Hepatocyte (in vitro differentiated cells): ENCODE data around the gene PTPRN2. TPM values are rescaled to one million over a fixed set of nuclear protein-coding genes. Genes with fewer than 3 reads are reported as not detected.

Experiments used
- DNase-seq: peaks from one replicate; pipeline ENCODE4 v3.0.0-alpha.2; 2016; ENCODE audit warnings: low spot score
- H2AFZ ChIP-seq: fragments of 200-600 bp; sonication (generic); 2 replicates; pipeline ENCODE4 v1.6.0; 2016; ENCODE audit warnings: antibody characterized with exemption, mild to moderate bottlenecking
- H3K27ac ChIP-seq: fragments of 200-600 bp; sonication (generic); 2 replicates; pipeline ENCODE4 v1.5.1; 2016; ENCODE audit warnings: mild to moderate bottlenecking
- H3K27me3 ChIP-seq: fragments of 200-600 bp; sonication (generic); 2 replicates; pipeline ENCODE4 v1.6.1; 2016
- H3K36me3 ChIP-seq: fragments of 200-600 bp; sonication (generic); replicated peaks from 2 replicates; pipeline ENCODE4 v1.5.1; 2016; ENCODE audit warnings: low read depth; ENCODE audit not compliant: insufficient read depth
- H3K4me1 ChIP-seq: fragments of 200-600 bp; sonication (generic); 2 replicates; pipeline ENCODE4 v1.5.1; 2016; ENCODE audit warnings: mild to moderate bottlenecking, moderate library complexity; ENCODE audit not compliant: insufficient read depth
- H3K4me2 ChIP-seq: fragments of 200-600 bp; sonication (generic); 2 replicates; pipeline ENCODE4 v1.6.0; 2016
- H3K4me3 ChIP-seq: fragments of 200-600 bp; sonication (generic); 2 replicates; pipeline ENCODE4 v1.5.1; 2016; ENCODE audit warnings: mild to moderate bottlenecking
- H3K79me2 ChIP-seq: fragments of 200-600 bp; sonication (generic); 2 replicates; pipeline ENCODE4 v1.6.0; 2017; ENCODE audit warnings: mild to moderate bottlenecking
- H3K9me2 ChIP-seq: fragments of 200-600 bp; sonication (generic); replicated peaks from 2 replicates; pipeline ENCODE4 v1.6.0; 2017; ENCODE audit warnings: mild to moderate bottlenecking; ENCODE audit not compliant: insufficient read depth
- H3K9me3 ChIP-seq: fragments of 200-600 bp; sonication (generic); 2 replicates; pipeline ENCODE4 v1.5.1; 2016; ENCODE audit warnings: low read depth, mild to moderate bottlenecking
- H4K20me1 ChIP-seq: fragments of 200-600 bp; sonication (generic); 2 replicates; pipeline ENCODE4 v1.6.0; 2016; ENCODE audit warnings: mild to moderate bottlenecking; ENCODE audit not compliant: insufficient read depth, poor library complexity, severe bottlenecking
- CTCF ChIP-seq: fragments of 200-600 bp; sonication (generic); IDR thresholded peaks from 2 replicates; pipeline ENCODE4 v1.5.1; 2016; ENCODE audit warnings: antibody characterized with exemption, mild to moderate bottlenecking; ENCODE audit not compliant: poor library complexity
- EZH2 ChIP-seq: fragments of 200-600 bp; sonication (generic); IDR thresholded peaks from 2 replicates; pipeline ENCODE4 v1.6.1; 2016; ENCODE audit warnings: antibody characterized with exemption, mild to moderate bottlenecking, borderline replicate concordance
- EZH2phosphoT487 ChIP-seq: fragments of 200-600 bp; sonication (generic); IDR thresholded peaks from one replicate; pipeline ENCODE4 v1.6.1; 2018; ENCODE audit warnings: antibody characterized with exemption, mild to moderate bottlenecking, low read depth, moderate library complexity; ENCODE audit not compliant: unreplicated experiment, severe bottlenecking
- WGBS: methylation state at CpG from one replicate; pipeline ENCODE4 v1.1.6; 2016; ENCODE audit warnings: low lambda C conversion rate; ENCODE audit errors: missing lambda C conversion rate; 5-methylcytosine and 5-hydroxymethylcytosine counted together
- polyA plus RNA-seq: library from polyadenylated mRNA; unstranded; fragments of >200 nt; fragmentation: Nextera tagmentation; extraction: Ambion mirVana; gene quantifications from 2 replicates; pipeline ENCODE4 v1.2.1, GENCODE V29; 2016
- total RNA-seq: library from RNA; depleted of rRNA; stranded (reverse); fragments of >200 nt; gene quantifications from 2 replicates; pipeline ENCODE4 v1.2.3, GENCODE V29; 2014

Gene PTPRN2
- total and polyA plus RNA-seq, 2 experiments from 2014 or later, result 2.1 to 3.3 TPM

GRCh38 chr7:158612546-158612945 lies 24.9 kb upstream of the PTPRN2 start:
- H3K9me2 ChIP-seq, result no peaks in the 10 kb centered on the region
- no peak overlapping the region for H3K4me3 ChIP-seq
- WGBS, result 90% methylated on average over 4 of the region's 4 CpGs
- no peak overlapping the region for H3K4me2 ChIP-seq
- H3K27ac ChIP-seq, result no peak overlapping the region
- no peaks in the 10 kb centered on the region for H3K4me1 ChIP-seq
- no peaks in the 10 kb centered on the region for H3K36me3 ChIP-seq
- no peaks in the 10 kb centered on the region for H3K27me3 ChIP-seq
- H2AFZ ChIP-seq, result no peak overlapping the region
- no peaks in the 10 kb centered on the region for H3K79me2 ChIP-seq
- no peak for TF ChIP-seq CTCF
- TF ChIP-seq EZH2, result no peak
- no peak for TF ChIP-seq EZH2phosphoT487
- H4K20me1 ChIP-seq, result no peaks in the 10 kb centered on the region
- no peak for DNase-seq
- H3K9me3 ChIP-seq, result no peaks in the 10 kb centered on the region

DNA sequence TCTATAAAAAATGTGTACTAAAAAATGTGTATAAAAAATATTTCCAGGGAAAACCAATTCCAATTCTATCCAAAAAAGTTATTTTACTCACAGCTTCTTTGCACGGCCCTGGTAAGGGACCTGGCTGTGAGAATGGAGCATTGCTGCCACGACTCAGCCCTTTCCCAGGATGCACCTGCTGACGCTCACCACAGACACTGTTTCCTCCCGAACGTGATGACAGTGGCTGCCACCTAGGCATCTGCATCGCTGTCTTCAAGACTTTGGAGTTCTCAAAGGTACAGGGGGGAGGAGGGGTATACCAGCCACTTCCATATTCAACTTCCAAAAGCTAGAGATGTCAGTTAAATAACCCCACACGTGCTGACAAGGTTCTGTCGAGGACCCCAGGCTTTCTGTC lies 23.9 kb upstream of the PTPRN2 start:
- no peak overlapping the region for H2AFZ ChIP-seq

DNA sequence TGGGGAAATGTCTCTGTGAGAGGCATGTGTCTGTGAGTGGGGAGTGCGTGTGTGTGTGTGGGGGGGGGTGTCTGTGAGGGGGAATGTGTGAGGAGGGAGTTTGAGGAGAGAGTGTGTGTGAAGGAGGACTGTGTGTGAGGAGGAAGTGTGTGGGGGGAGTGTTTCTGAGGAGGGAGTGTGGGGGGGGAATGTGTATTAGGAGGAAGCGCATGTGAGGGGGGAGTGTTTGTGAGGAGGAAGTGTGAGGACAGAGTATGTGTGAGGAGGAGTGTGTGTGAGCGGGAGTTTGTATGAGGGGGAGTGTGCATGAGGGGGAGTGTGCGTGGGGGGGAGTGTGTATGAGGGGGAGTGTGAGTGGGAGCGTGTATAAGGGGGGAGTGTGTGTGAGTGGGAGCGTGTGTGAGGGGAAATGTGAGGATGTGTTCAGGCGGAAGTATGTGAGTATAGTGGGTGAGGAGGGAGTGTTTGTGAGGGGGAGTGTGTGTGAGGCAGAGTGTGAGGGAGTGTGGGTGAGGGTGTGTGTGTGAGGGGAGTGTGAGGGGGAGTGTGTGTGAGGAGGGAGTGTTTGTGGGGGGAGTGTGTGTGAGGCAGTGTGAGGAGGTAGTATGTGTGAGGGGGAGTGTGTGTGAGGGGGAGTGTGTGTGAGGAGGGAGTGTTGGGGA lies 21.8 kb upstream of the PTPRN2 start:
- TF ChIP-seq CTCF (no peak), EZH2 (no peak), EZH2phosphoT487 (no peak)
- no peaks in the 10 kb centered on the region for H3K79me2 ChIP-seq
- no peaks in the 10 kb centered on the region for H4K20me1 ChIP-seq
- H3K4me1 ChIP-seq, result no peaks in the 10 kb centered on the region
- no peaks in the 10 kb centered on the region for H3K9me3 ChIP-seq
- no peak overlapping the region for H3K4me3 ChIP-seq
- no peaks in the 10 kb centered on the region for H3K27me3 ChIP-seq
- H3K4me2 ChIP-seq, result no peak overlapping the region
- H3K9me2 ChIP-seq, result no peaks in the 10 kb centered on the region
- H3K27ac ChIP-seq, result no peak overlapping the region
- H3K36me3 ChIP-seq, result no peaks in the 10 kb centered on the region
- no peak overlapping the region for H2AFZ ChIP-seq
- DNase-seq, result no peak
- WGBS, result 50% methylated on average over 1 of the region's 7 CpGs

More for the DNA sequence above, 23.9 kb upstream of the PTPRN2 start:
- no peak for TF ChIP-seq CTCF
- no peak for TF ChIP-seq EZH2
- no peak for TF ChIP-seq EZH2phosphoT487
- no peak for DNase-seq
- H3K27ac ChIP-seq, result no peak overlapping the region
- WGBS, result 91% methylated on average over 8 of the region's 8 CpGs
- no peaks in the 10 kb centered on the region for H4K20me1 ChIP-seq
- H3K4me3 ChIP-seq, result no peak overlapping the region
- no peaks in the 10 kb centered on the region for H3K79me2 ChIP-seq
- H3K4me1 ChIP-seq, result no peaks in the 10 kb centered on the region
- H3K9me3 ChIP-seq, result no peaks in the 10 kb centered on the region
- H3K27me3 ChIP-seq, result no peaks in the 10 kb centered on the region
- H3K9me2 ChIP-seq, result no peaks in the 10 kb centered on the region
- no peaks in the 10 kb centered on the region for H3K36me3 ChIP-seq
- H3K4me2 ChIP-seq, result no peak overlapping the region
